ENCODE measurements around the gene MGAT4C.

MGAT4C gene

GRCh38 chr12:86198696-86199444 lies 57.3 kb downstream of the MGAT4C start:
- DNase-seq (ENCODE audit: low read depth): no peak
- no peak for TF ChIP-seq CTCF (IDR thresholded peaks at IDR 0.05; ENCODE audit: low read length, missing control alignments)
- H3K4me3 ChIP-seq (replicated peaks; ENCODE audit: low read depth, low read length): no peak overlapping the region

- no peak overlapping the region for H3K4me3 ChIP-seq (replicated peaks; ENCODE audit: low read depth, low read length)
- TF ChIP-seq CTCF (IDR thresholded peaks at IDR 0.05; ENCODE audit: low read length, missing control alignments): no peak
- DNase-seq (ENCODE audit: low read depth): no peak
Measured at GRCh38 chr12:86196465-86196864, 59.7 kb downstream of the MGAT4C start.

GRCh38 chr12:86194721-86195120 lies 61.5 kb downstream of the MGAT4C start:
- no peak overlapping the region for H3K4me3 ChIP-seq (replicated peaks; ENCODE audit: low read depth, low read length)
- no peak for TF ChIP-seq CTCF (IDR thresholded peaks at IDR 0.05; ENCODE audit: low read length, missing control alignments)
- no peak for DNase-seq (ENCODE audit: low read depth)

- DNase-seq (ENCODE audit: low read depth): peak; percentile 35
- no peak for TF ChIP-seq CTCF (IDR thresholded peaks at IDR 0.05; ENCODE audit: low read length, missing control alignments)
- H3K4me3 ChIP-seq (replicated peaks; ENCODE audit: low read depth, low read length): no peak overlapping the region
Measured at GRCh38 chr12:86193931-86194330, 62.3 kb downstream of the MGAT4C start.

- DNase-seq (ENCODE audit: low read depth): no peak
- H3K4me3 ChIP-seq (replicated peaks; ENCODE audit: low read depth, low read length): no peak overlapping the region
- no peak for TF ChIP-seq CTCF (IDR thresholded peaks at IDR 0.05; ENCODE audit: low read length, missing control alignments)
Measured at GRCh38 chr12:86188226-86188625, 68.0 kb downstream of the MGAT4C start.

DNA sequence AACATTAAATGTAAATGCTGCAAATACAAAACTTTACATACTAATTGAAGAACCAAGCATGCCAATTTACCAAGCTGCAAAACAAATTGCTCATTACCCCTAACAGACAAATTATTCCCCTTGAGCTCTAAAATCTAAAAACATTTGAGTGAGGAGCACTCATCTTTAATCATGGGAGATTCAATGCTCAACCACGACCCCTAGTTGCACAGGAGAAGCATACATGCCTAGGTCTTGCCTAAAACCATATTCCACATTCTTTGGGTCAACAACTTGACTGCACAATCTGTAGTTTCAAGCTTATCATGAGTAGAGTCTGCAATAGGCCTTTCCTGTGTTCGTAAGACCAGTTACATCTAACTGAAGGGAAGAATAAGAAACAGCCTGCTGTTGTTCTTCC lies 69.7 kb downstream of the MGAT4C start:
- TF ChIP-seq CTCF (IDR thresholded peaks at IDR 0.05; ENCODE audit: low read length, missing control alignments): peak; percentile 22
- no peak overlapping the region for H3K4me3 ChIP-seq (replicated peaks; ENCODE audit: low read depth, low read length)
- no peak for DNase-seq (ENCODE audit: low read depth)

- H3K4me3 ChIP-seq (replicated peaks; ENCODE audit: low read depth, low read length): no peak overlapping the region
- no peak for DNase-seq (ENCODE audit: low read depth)
- no peak for TF ChIP-seq CTCF (IDR thresholded peaks at IDR 0.05; ENCODE audit: low read length, missing control alignments)
Measured at GRCh38 chr12:86179855-86180254, 76.3 kb downstream of the MGAT4C start.

Measured in fibroblast of pulmonary artery (primary cell).